Middle frontal gyrus (tissue), 1 donor: Measurements from ENCODE around the gene OTOP3.
A peak's percentile ranks its signal among the peaks of the same experiment; 100 is the strongest.
"Not testable (repeated sequence)": the region's sequence is repeated elsewhere in the genome, so short reads cannot be mapped to it uniquely, and the experiment has no call there.

Experiments used
- DNase-seq: peaks from one replicate; pipeline ENCODE4 v3.0.0-alpha.2; 2015; ENCODE audit warnings: low spot score; ENCODE audit errors: extremely low spot score

Gene OTOP3

DNA sequence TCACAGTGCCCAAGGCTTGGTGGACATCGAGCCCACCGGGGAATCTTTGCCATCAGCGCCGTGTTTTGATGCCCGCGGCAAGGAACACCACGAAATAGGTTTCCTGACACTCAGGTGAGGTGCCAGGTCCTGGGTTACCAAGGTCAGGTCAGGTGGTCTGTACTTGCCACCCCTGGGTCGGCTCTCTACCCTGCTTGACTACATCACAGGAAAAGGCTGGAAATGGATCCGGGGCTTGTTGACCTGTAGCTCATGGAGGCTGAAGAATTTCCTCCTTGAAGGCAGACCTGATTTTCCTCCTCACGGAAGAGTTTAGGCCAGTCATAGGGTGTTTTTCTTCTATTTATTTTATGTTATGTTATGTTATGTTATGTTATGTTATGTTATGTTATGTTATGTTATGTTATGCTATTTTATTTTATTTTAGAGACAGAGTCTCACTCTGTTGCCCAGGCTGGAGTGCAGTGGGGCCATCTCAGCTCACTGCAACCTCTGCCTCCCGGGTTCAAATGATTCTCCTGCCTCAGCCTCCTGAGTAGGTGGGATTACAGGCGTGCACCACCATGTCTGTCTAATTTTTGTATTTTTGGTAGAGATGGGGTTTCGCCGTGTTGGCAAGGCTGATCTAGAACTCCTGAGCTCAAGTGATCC, 47.1 kb downstream of the OTOP3 start:
- not testable (repeated sequence) for DNase-seq

- no peak for DNase-seq
Measured at GRCh38 chr17:74986206-74986576, 50.5 kb downstream of the OTOP3 start.

DNA sequence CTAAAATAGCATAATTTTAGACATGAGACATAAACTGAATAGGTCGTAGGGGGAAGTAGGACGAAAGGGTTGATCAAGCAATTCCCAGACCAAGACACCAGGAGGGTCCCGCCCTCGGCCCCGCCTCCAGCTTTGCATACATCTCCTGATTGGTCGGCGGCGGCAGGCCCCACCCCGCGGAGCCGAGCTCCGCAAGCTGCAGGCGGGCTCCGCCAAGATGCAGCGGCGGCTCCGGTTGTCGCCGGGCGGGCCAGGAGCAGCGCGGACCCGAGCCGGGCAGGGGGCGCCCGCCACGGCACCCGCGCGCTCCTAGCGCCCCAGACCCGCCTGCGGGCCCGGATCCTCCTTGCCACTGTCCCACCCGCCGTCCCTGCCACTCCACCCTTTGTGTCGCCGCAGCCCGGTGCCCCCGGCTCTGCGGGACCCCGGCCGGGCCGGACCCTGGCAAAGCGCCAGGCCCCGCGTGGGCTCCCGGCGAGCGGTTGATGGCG, 51.8 kb downstream of the OTOP3 start, which contains the start of gene CDR2L:
TSS of gene CDR2L (plus strand) at position 215 of the 491 bp plus-strand sequence. CDS start 412 bp downstream, outside the sequence.
- DNase-seq = peak; percentile 95

DNA sequence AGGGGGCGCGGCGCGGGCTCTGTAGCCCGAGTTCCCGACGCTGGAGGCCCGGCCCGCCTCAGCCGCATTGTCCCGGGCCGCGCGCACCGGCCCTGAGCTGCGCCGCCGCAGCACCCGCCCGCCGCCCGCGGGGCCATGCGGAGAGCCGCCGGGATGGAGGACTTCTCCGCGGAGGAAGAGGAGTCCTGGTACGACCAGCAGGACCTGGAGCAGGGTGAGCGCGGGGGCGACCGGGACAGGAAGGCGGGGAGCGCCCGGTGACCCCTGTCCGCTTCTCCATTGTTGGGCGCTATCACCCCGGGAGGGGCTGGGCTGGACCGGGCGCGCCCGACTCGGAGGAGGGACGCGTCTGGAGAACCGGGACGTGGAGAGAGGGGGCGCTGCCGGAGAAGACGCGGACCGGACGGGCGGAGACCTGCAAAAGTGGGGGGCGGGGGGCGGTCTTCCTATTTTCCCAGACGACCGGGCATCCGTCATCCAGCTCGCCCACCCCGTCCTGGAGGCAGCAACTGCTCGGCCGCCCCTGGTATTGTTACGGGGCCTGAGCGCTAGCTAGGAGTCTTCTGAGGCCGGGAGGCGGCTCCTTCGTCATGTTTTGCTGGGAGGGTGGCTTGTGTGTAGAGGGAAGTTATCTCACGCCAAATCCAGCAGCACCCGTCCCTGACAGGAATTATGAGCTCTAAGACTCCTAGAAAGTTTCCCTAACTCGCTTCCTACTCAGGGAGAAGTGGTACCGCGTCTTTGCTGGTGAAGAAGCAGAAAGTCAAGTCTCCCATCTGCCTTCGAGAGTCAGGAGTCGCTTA, 52.4 kb downstream of the OTOP3 start:
- peak; percentile 40 for DNase-seq

DNA sequence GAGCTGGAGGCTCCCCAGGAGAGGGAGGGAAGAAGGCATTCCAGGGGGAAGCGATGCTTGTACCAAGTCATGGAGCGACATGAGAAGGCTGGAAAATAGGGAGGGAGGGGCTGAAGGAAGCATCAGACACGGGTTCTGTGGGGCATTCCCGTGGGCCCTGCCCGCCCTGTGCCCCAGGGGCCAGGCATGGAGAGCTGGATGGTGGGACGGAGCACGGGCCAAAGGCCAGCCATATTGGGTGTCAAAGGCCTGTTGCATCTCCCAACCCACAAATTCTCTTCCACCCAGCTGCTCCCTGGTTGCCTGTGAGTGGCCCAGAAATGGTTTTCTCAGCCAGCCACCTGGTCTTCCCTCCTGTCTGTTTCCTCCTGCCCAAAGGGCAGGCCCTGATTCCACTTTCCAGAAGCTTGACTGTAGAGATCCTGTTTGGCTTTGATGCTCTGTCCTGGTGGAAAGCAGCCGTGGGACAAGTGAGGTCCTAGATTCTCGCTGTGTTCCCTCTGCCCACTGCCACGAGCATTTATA, 54.9 kb downstream of the OTOP3 start:
- no peak for DNase-seq

- DNase-seq = no peak
Measured at GRCh38 chr17:74992223-74992622, 56.5 kb downstream of the OTOP3 start.

GRCh38 chr17:74994440-74994839, 58.7 kb downstream of the OTOP3 start:
- no peak for DNase-seq

DNA sequence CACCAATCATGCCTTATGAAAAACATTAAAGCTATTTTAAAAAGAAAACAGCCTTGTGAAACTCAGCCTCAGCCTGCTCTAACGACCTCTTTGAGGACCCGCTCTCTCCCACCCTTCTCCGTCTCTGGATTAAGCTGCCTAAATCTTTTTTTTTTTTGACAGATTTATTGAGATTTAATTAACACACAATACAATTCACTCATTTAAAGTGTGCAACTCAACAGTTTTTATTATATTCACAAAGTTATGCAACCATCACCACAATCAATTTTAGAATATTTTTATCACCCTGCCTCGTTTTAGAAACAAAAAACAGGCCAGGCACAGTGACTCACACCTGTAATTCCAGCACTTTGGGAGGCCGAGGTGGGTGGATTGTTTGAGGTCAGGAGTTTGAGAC, 60.1 kb downstream of the OTOP3 start:
- DNase-seq = no peak

GRCh38 chr17:74998783-74999182, 63.1 kb downstream of the OTOP3 start:
- no peak for DNase-seq

DNA sequence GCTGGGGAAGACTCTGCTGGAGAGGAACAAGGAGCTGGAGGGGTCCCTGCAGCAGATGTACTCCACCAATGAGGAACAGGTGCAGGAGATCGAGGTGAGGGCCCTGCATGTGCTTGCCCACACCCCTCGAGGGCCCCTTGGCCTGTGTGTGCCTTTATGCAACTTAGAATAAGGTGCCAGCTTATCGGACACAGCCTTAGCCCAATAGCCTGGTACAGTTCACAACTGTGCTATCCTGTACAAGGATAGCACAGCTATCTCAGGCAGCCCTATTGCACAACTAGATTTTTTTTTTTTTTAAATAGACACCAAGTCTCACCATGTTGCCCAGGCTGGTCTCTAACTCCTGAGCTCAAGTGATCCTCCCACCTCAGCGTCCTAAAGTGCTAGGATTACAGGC, 63.8 kb downstream of the OTOP3 start:
- no peak for DNase-seq
